WTC11 (cell line): Measurements from ENCODE around the gene SNRNP35. TPM values are rescaled to one million over a fixed set of nuclear protein-coding genes. Genes with fewer than 3 reads are reported as not detected.

Experiments
- ATAC-seq: fragments of 200-7000 bp; cut with Tn5 transposase; 2 replicates; pipeline ENCODE4 v1.10.0; 2021; ENCODE audit warnings: mild to moderate bottlenecking, moderate library complexity
- CTCF ChIA-PET: fragments of 300-600 bp; sonication (Branson Sonifier 250); formaldehyde crosslinking; loops from one replicate; lab custom pipeline; 2021; ENCODE audit warnings: antibody characterized with exemption; lab: Charles Lee
- POLR2A ChIA-PET: fragments of 350-600 bp; sonication (Branson Sonifier 250); formaldehyde crosslinking; loops from one replicate; lab custom pipeline; 2021; ENCODE audit warnings: antibody characterized with exemption; lab: Charles Lee
- DNase-seq: peaks from one replicate; pipeline ENCODE4 v3.0.0; 2021; ENCODE audit warnings: low spot score
- H3K27ac Mint-ChIP-seq: 2 replicates; pipeline ENCODE4 v1.8.0; 2021; ENCODE audit warnings: mixed read lengths
- H3K27me3 Mint-ChIP-seq: 2 replicates; pipeline ENCODE4 v1.8.0; 2021; ENCODE audit warnings: low read depth, mild to moderate bottlenecking, moderate library complexity, mixed read lengths
- H3K36me3 Mint-ChIP-seq: 2 replicates; pipeline ENCODE4 v1.8.0; 2021; ENCODE audit warnings: mixed read lengths
- H3K4me1 Mint-ChIP-seq: 2 replicates; pipeline ENCODE4 v1.8.0; 2022; ENCODE audit warnings: mixed read lengths
- H3K4me3 Mint-ChIP-seq: 2 replicates; pipeline ENCODE4 v1.8.0; 2021; ENCODE audit warnings: mild to moderate bottlenecking, moderate library complexity, mixed read lengths
- H3K9me3 Mint-ChIP-seq: 2 replicates; pipeline ENCODE4 v1.8.0; 2021; ENCODE audit warnings: mixed read lengths
- ATF2 ChIP-seq: sonication (generic); formaldehyde crosslinking; IDR thresholded peaks from 2 replicates; pipeline ENCODE4 v1.8.1; 2022; ENCODE audit warnings: low read depth, missing genetic modification reagents, borderline replicate concordance
- CTCF ChIP-seq: fragments of 200-600 bp; IDR thresholded peaks from 2 replicates; pipeline ENCODE4 v1.8.0; 2022; ENCODE audit warnings: antibody characterized with exemption
- FOXK1 ChIP-seq: sonication (generic); formaldehyde crosslinking; IDR thresholded peaks from 2 replicates; pipeline ENCODE4 v1.8.0; 2022; ENCODE audit warnings: mild to moderate bottlenecking, moderate library complexity, missing genetic modification reagents
- FOXP1 ChIP-seq: sonication (generic); formaldehyde crosslinking; IDR thresholded peaks from 2 replicates; pipeline ENCODE4 v1.8.0; 2022; ENCODE audit warnings: missing genetic modification reagents, mild to moderate bottlenecking, moderate library complexity, borderline replicate concordance
- GABPB1 ChIP-seq: sonication (generic); formaldehyde crosslinking; IDR thresholded peaks from 2 replicates; pipeline ENCODE4 v1.8.1; 2023; ENCODE audit warnings: mild to moderate bottlenecking, missing genetic modification reagents
- IRF1 ChIP-seq: sonication (generic); formaldehyde crosslinking; IDR thresholded peaks from 2 replicates; pipeline ENCODE4 v1.8.0; 2023; ENCODE audit warnings: missing genetic modification reagents
- IRF2 ChIP-seq: sonication (generic); formaldehyde crosslinking; IDR thresholded peaks from 2 replicates; pipeline ENCODE4 v1.8.0; 2022; ENCODE audit warnings: low read depth, missing genetic modification reagents, borderline replicate concordance
- NR1H2 ChIP-seq: sonication (generic); formaldehyde crosslinking; IDR thresholded peaks from 2 replicates; pipeline ENCODE4 v1.9.0; 2021; ENCODE audit warnings: mild to moderate bottlenecking, moderate library complexity, missing genetic modification reagents
- NR2C2 ChIP-seq: sonication (generic); formaldehyde crosslinking; IDR thresholded peaks from 2 replicates; pipeline ENCODE4 v1.8.0; 2022; ENCODE audit warnings: mild to moderate bottlenecking, missing genetic modification reagents
- NR3C1 ChIP-seq: sonication (generic); formaldehyde crosslinking; conservative IDR thresholded peaks from 2 replicates; pipeline ENCODE4 v1.8.1; 2023; ENCODE audit warnings: low read depth, mild to moderate bottlenecking, missing genetic modification reagents
- USF2 ChIP-seq: sonication (generic); formaldehyde crosslinking; IDR thresholded peaks from 2 replicates; pipeline ENCODE4 v1.8.1; 2023; ENCODE audit warnings: mild to moderate bottlenecking, missing genetic modification reagents, moderate library complexity
- ZNF232 ChIP-seq: sonication (generic); formaldehyde crosslinking; IDR thresholded peaks from 2 replicates; pipeline ENCODE4 v1.8.0; 2022; ENCODE audit warnings: mild to moderate bottlenecking, missing genetic modification reagents
- ZNF396 ChIP-seq: fragments of 250-450 bp; sonication (Bioruptor Pico); IDR thresholded peaks from 2 replicates; pipeline ENCODE4 v1.8.0; 2021; ENCODE audit warnings: mild to moderate bottlenecking, moderate library complexity, borderline replicate concordance
- ZNF416 ChIP-seq: fragments of 250-450 bp; sonication (Bioruptor Pico); IDR thresholded peaks from 2 replicates; pipeline ENCODE4 v1.9.0; 2021; ENCODE audit warnings: mild to moderate bottlenecking, inconsistent platforms
- ZNF423 ChIP-seq: fragments of 250-450 bp; sonication (Bioruptor Pico); IDR thresholded peaks from 2 replicates; pipeline ENCODE4 v2.1.2; 2022; ENCODE audit warnings: mild to moderate bottlenecking, moderate library complexity
- ZNF671 ChIP-seq: fragments of 250-450 bp; sonication (Bioruptor Pico); IDR thresholded peaks from 2 replicates; pipeline ENCODE4 v1.8.0; 2021; ENCODE audit warnings: mild to moderate bottlenecking
- ZSCAN18 ChIP-seq: fragments of 250-450 bp; sonication (Bioruptor Pico); IDR thresholded peaks from 2 replicates; pipeline ENCODE4 v2.1.2; 2022; ENCODE audit warnings: mild to moderate bottlenecking, moderate library complexity
- total RNA-seq: library from RNA; stranded (reverse); gene quantifications from 3 replicates; pipeline ENCODE4 v1.2.3, GENCODE V29; 2021
- TF ChIP-seq, protein P1 (sequence below): sonication (generic); formaldehyde crosslinking; conservative IDR thresholded peaks from 2 replicates; pipeline ENCODE4 v1.8.1; 2023; ENCODE audit warnings: mild to moderate bottlenecking, low read depth, missing genetic modification reagents, moderate library complexity
- TF ChIP-seq, protein P2 (sequence below): sonication (generic); formaldehyde crosslinking; IDR thresholded peaks from 2 replicates; pipeline ENCODE4 v1.8.0; 2023; ENCODE audit warnings: missing genetic modification reagents, mild to moderate bottlenecking, borderline replicate concordance
- TF ChIP-seq, protein P3 (sequence below): sonication (generic); formaldehyde crosslinking; IDR thresholded peaks from 2 replicates; pipeline ENCODE4 v1.8.1; 2023; ENCODE audit warnings: mild to moderate bottlenecking, missing genetic modification reagents, borderline replicate concordance

The SNRNP35 gene
- total RNA-seq, 1 experiment from 2014 or later, result 20.0 TPM

- Mint-ChIP-seq H3K27me3 (no peaks in the 10 kb centered on the region; the same call in 1 of the 2 replicates), H3K27ac (no peak overlapping the region), H3K4me3 (no peak overlapping the region)
Observed at GRCh38 chr12:123482876-123483275, 24.9 kb downstream of the SNRNP35 start.

More at GRCh38 chr12:123482876-123483275, 24.9 kb downstream of the SNRNP35 start:
- ChIA-PET CTCF (no interaction called here), POLR2A (interaction anchor here (0.6 to 0.7 kb wide), 2 partner anchors 31 to 56 kb away, joined by 4 to 7 read pairs; no protein-coding TSS in a partner anchor)
- Mint-ChIP-seq H3K36me3 (no peaks in the 10 kb centered on the region), H3K9me3 (no peaks in the 10 kb centered on the region), H3K4me1 (no peaks in the 10 kb centered on the region)
- TF ChIP-seq, protein P1, sequence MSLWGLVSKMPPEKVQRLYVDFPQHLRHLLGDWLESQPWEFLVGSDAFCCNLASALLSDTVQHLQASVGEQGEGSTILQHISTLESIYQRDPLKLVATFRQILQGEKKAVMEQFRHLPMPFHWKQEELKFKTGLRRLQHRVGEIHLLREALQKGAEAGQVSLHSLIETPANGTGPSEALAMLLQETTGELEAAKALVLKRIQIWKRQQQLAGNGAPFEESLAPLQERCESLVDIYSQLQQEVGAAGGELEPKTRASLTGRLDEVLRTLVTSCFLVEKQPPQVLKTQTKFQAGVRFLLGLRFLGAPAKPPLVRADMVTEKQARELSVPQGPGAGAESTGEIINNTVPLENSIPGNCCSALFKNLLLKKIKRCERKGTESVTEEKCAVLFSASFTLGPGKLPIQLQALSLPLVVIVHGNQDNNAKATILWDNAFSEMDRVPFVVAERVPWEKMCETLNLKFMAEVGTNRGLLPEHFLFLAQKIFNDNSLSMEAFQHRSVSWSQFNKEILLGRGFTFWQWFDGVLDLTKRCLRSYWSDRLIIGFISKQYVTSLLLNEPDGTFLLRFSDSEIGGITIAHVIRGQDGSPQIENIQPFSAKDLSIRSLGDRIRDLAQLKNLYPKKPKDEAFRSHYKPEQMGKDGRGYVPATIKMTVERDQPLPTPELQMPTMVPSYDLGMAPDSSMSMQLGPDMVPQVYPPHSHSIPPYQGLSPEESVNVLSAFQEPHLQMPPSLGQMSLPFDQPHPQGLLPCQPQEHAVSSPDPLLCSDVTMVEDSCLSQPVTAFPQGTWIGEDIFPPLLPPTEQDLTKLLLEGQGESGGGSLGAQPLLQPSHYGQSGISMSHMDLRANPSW (CRISPR knock-in tag), result no peak
- TF ChIP-seq ZSCAN18 (CRISPR knock-in tag) (no peak), ZNF232 (CRISPR knock-in tag) (no peak), GABPB1 (CRISPR knock-in tag) (no peak), ZNF423 (CRISPR knock-in tag) (no peak), ZNF396 (CRISPR knock-in tag) (no peak), NR3C1 (CRISPR knock-in tag) (no peak), IRF1 (CRISPR knock-in tag) (no peak), FOXP1 (CRISPR knock-in tag) (no peak), ZNF671 (no peak), CTCF (no peak), NR1H2 (CRISPR knock-in tag) (no peak), USF2 (CRISPR knock-in tag) (no peak), ZNF416 (no peak), NR2C2 (no peak), ATF2 (CRISPR knock-in tag) (no peak), FOXK1 (CRISPR knock-in tag) (no peak), IRF2 (CRISPR knock-in tag) (no peak)
- TF ChIP-seq, protein P2, sequence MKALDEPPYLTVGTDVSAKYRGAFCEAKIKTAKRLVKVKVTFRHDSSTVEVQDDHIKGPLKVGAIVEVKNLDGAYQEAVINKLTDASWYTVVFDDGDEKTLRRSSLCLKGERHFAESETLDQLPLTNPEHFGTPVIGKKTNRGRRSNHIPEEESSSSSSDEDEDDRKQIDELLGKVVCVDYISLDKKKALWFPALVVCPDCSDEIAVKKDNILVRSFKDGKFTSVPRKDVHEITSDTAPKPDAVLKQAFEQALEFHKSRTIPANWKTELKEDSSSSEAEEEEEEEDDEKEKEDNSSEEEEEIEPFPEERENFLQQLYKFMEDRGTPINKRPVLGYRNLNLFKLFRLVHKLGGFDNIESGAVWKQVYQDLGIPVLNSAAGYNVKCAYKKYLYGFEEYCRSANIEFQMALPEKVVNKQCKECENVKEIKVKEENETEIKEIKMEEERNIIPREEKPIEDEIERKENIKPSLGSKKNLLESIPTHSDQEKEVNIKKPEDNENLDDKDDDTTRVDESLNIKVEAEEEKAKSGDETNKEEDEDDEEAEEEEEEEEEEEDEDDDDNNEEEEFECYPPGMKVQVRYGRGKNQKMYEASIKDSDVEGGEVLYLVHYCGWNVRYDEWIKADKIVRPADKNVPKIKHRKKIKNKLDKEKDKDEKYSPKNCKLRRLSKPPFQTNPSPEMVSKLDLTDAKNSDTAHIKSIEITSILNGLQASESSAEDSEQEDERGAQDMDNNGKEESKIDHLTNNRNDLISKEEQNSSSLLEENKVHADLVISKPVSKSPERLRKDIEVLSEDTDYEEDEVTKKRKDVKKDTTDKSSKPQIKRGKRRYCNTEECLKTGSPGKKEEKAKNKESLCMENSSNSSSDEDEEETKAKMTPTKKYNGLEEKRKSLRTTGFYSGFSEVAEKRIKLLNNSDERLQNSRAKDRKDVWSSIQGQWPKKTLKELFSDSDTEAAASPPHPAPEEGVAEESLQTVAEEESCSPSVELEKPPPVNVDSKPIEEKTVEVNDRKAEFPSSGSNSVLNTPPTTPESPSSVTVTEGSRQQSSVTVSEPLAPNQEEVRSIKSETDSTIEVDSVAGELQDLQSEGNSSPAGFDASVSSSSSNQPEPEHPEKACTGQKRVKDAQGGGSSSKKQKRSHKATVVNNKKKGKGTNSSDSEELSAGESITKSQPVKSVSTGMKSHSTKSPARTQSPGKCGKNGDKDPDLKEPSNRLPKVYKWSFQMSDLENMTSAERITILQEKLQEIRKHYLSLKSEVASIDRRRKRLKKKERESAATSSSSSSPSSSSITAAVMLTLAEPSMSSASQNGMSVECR, result no peak
- TF ChIP-seq, protein P3, sequence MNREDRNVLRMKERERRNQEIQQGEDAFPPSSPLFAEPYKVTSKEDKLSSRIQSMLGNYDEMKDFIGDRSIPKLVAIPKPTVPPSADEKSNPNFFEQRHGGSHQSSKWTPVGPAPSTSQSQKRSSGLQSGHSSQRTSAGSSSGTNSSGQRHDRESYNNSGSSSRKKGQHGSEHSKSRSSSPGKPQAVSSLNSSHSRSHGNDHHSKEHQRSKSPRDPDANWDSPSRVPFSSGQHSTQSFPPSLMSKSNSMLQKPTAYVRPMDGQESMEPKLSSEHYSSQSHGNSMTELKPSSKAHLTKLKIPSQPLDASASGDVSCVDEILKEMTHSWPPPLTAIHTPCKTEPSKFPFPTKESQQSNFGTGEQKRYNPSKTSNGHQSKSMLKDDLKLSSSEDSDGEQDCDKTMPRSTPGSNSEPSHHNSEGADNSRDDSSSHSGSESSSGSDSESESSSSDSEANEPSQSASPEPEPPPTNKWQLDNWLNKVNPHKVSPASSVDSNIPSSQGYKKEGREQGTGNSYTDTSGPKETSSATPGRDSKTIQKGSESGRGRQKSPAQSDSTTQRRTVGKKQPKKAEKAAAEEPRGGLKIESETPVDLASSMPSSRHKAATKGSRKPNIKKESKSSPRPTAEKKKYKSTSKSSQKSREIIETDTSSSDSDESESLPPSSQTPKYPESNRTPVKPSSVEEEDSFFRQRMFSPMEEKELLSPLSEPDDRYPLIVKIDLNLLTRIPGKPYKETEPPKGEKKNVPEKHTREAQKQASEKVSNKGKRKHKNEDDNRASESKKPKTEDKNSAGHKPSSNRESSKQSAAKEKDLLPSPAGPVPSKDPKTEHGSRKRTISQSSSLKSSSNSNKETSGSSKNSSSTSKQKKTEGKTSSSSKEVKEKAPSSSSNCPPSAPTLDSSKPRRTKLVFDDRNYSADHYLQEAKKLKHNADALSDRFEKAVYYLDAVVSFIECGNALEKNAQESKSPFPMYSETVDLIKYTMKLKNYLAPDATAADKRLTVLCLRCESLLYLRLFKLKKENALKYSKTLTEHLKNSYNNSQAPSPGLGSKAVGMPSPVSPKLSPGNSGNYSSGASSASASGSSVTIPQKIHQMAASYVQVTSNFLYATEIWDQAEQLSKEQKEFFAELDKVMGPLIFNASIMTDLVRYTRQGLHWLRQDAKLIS, result no peak
- ATAC-seq (no peak), DNase-seq (no peak)
